ENCODE data around the gene C9orf50. TPM values are rescaled to one million over a fixed set of nuclear protein-coding genes. Genes with fewer than 3 reads are reported as not detected.

The C9orf50 gene
- total and polyA plus RNA-seq, 11 donors, result not detected

DNA sequence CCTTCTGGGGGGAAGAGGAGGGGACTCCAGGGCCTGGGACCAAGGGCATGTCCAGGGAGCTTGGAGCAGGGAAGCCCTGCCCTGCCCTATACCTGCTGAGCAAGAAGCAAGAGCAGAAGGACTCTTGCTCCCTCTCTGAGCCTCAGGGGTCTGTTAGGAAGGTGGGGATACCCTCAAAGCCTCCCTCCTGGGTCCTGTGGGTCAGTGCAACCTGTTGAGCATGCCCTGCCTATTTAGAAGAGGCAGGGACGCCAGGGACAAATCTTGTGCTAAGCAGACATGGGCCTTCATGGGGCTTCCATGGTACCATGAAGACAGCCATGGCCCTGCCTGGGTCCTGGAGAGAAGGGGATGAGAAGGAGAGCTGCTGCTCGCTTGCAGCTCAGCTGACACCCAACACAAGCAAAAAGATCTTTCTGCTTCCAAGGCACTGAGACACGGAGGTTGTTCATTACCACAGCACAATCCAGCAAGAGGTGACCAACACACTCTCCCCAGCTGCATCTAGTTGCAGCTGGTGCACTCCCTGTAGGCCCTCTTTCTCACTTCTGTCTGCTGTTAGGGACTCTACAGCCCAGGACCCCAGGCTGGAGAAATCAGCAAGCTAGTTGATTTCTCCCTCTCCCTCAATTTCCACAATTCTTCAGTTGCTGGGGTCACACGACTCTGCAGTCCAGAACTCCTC lies 39.3 kb downstream of the C9orf50 start:
- intact Hi-C loops (cut with DNase I), result no loop called here
- no peaks in the 10 kb centered on the region for H3K36me3 ChIP-seq
- peaks cover 0 to 19% (median 2%) of the 10 kb centered on the region in 12 donors for H3K4me1 ChIP-seq
- no peak for TF ChIP-seq POLR2A (IDR thresholded peaks at IDR 0.05)
- TF ChIP-seq, protein P1, sequence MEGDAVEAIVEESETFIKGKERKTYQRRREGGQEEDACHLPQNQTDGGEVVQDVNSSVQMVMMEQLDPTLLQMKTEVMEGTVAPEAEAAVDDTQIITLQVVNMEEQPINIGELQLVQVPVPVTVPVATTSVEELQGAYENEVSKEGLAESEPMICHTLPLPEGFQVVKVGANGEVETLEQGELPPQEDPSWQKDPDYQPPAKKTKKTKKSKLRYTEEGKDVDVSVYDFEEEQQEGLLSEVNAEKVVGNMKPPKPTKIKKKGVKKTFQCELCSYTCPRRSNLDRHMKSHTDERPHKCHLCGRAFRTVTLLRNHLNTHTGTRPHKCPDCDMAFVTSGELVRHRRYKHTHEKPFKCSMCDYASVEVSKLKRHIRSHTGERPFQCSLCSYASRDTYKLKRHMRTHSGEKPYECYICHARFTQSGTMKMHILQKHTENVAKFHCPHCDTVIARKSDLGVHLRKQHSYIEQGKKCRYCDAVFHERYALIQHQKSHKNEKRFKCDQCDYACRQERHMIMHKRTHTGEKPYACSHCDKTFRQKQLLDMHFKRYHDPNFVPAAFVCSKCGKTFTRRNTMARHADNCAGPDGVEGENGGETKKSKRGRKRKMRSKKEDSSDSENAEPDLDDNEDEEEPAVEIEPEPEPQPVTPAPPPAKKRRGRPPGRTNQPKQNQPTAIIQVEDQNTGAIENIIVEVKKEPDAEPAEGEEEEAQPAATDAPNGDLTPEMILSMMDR (IDR thresholded peaks at IDR 0.05), result no peak
- H3K27me3 ChIP-seq, result no peaks in the 10 kb centered on the region
- H3K4me3 ChIP-seq, result no peak overlapping the region
- DNase-seq, result no peak
- no peak overlapping the region for H3K27ac ChIP-seq
- H3K9me3 ChIP-seq, result peaks cover 0 to 3% (median 0%) of the 10 kb centered on the region in 12 donors
- WGBS, 4 donors, result 72 to 92% (median 78%) methylated on average over 2 to 4 of the region's 4 CpGs
- no peak for ATAC-seq

DNA sequence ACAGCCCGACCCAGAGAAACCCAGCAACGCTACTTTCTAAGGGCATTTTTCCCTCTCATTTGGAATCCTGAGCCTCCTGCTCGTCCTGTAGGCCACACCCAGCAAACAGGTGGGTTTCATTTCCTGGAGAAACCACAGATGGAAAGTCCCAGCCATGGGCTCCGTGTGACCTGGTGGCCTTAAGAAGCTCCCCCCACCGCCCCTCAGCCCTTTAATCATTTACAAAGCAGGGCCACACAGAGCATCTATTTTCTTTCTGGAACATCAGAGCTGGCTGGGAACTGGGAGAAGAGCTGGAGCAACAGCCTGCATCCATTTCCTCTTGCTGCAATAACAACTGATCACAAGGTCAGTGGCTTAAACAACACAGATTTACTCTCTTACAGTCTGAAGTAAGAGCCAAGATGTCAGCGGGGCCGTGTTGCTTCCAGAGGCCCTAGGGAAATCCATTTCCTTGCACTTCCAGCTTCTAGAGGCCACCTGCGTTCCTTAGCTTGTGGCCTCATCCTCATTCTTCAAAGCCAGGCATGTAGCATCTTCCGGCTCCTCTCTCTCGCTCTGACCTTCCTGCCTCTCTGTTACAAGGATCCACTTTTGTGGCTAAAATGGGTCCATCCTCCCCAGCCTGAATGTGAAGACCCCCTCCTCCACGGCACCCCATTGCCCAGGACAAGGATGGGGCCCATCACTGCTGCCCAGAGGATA lies 40.5 kb downstream of the C9orf50 start:
- Histone ChIP-seq H3K9me3 (peaks cover 0 to 3% (median 0%) of the 10 kb centered on the region in 12 donors), H3K27me3 (no peaks in the 10 kb centered on the region), H3K36me3 (no peaks in the 10 kb centered on the region), H3K27ac (no peak overlapping the region), H3K4me1 (peaks cover 0 to 22% (median 5%) of the 10 kb centered on the region in 12 donors), H3K4me3 (no peak overlapping the region)
- DNase-seq, result no peak
- intact Hi-C loops (cut with DNase I), result no loop called here
- no peak for ATAC-seq
- WGBS, 4 donors, result 79 to 88% (median 86%) methylated on average over 11 of the region's 11 CpGs
- TF ChIP-seq POLR2A (IDR thresholded peaks at IDR 0.05), result no peak
- TF ChIP-seq, protein P1 (IDR thresholded peaks at IDR 0.05), result no peak

DNA sequence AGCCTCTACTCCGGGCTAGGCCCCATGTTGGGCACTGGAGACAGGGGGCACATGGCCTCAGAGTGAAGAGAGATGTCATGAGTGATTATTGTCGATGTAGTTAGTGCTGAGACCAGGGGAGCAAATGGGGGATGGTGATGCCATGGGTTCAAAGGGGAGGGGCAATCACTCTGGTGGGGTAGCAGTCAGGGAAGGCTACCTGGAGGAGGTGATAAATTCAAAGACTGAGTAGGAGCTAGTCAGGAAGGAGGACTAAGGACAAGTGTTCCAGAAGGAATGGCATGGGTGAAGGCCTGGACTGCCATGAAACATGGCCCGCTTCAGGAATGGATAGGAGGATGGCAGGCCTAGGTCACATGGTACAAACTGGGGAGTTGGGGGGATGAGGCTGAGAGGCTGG lies 41.6 kb downstream of the C9orf50 start:
- no peak overlapping the region for H3K27ac ChIP-seq
- ATAC-seq (no peak), DNase-seq (no peak)
- H3K4me3 ChIP-seq, result no peak overlapping the region
- TF ChIP-seq, protein P1 (IDR thresholded peaks at IDR 0.05), result no peak
- TF ChIP-seq POLR2A (IDR thresholded peaks at IDR 0.05), result no peak
- H3K36me3 ChIP-seq, result no peaks in the 10 kb centered on the region
- H3K27me3 ChIP-seq, result no peaks in the 10 kb centered on the region
- intact Hi-C loops (cut with DNase I), result no loop called here
- H3K4me1 ChIP-seq, result peaks cover 0 to 17% (median 5%) of the 10 kb centered on the region in 12 donors
- WGBS, 4 donors, result 90 to 97% (median 92%) methylated on average over 3 of the region's 3 CpGs
- peaks cover 0 to 3% (median 0%) of the 10 kb centered on the region in 12 donors for H3K9me3 ChIP-seq

Measured in heart left ventricle (tissue), 16 donors.